ENCODE results near the gene CLASP1.

- TF ChIP-seq SIN3A (IDR thresholded peaks at IDR 0.05; ENCODE audit: borderline replicate concordance, insufficient read depth, low read depth, low read length) (no peak), TCF7L2 (IDR thresholded peaks at IDR 0.05; ENCODE audit: low read depth, low read length) (no peak), CTCF (IDR thresholded peaks at IDR 0.05) (no peak), REST (IDR thresholded peaks at IDR 0.05; ENCODE audit: insufficient read depth in 1 of 2, low read depth in 2 of 2, low read length in 1 of 2) (no peak), POLR2AphosphoS5 (IDR thresholded peaks at IDR 0.05; ENCODE audit: low read depth, low read length) (no peak)
These were observed 78.6 kb downstream of the CLASP1 start for GRCh38 chr2:121570667-121571055.
